ENCODE data around the gene PRR30. TPM values are rescaled to one million over a fixed set of nuclear protein-coding genes. Genes with fewer than 3 reads are reported as not detected.
A peak's percentile ranks its signal among the peaks of the same experiment; 100 is the strongest.

The PRR30 gene
- total RNA-seq, 1 experiment from 2014 or later: not detected

- no peak overlapping the region for H3K4me3 Mint-ChIP-seq (ENCODE audit: unreplicated experiment)
- no peaks in the 10 kb centered on the region for H3K27me3 Mint-ChIP-seq (ENCODE audit: insufficient read depth, unreplicated experiment)
- intact Hi-C loops (cut with micrococcal nuclease): no loop called here
- no peak overlapping the region for H3K27ac Mint-ChIP-seq (ENCODE audit: low read depth, unreplicated experiment)
- H3K9me3 Mint-ChIP-seq (ENCODE audit: unreplicated experiment): no peaks in the 10 kb centered on the region
- no peak for TF ChIP-seq CTCF (IDR thresholded peaks at IDR 0.05; ENCODE audit: unreplicated experiment)
- no peaks in the 10 kb centered on the region for H3K36me3 Mint-ChIP-seq (ENCODE audit: insufficient read depth, unreplicated experiment)
- POLR2A ChIA-PET: no interaction called here
- CTCF ChIA-PET: interaction anchor here (3.2 kb wide), 1 partner anchor 11 kb away, joined by 14 read pairs; no protein-coding TSS in a partner anchor
- BruUV-seq (replicated peaks): no TSS peak
- no peaks in the 10 kb centered on the region for H3K4me1 Mint-ChIP-seq (ENCODE audit: insufficient read depth, unreplicated experiment)
- DNase-seq (ENCODE audit: unreplicated experiment): no peak
Measured at GRCh38 chr2:27159271-27159670, 20.1 kb upstream of the PRR30 start.

- BruUV-seq (replicated peaks): no TSS peak
- intact Hi-C loops (cut with micrococcal nuclease): no loop called here
- H3K4me3 Mint-ChIP-seq (ENCODE audit: unreplicated experiment): no peak overlapping the region
Measured at GRCh38 chr2:27158468-27158867, 19.3 kb upstream of the PRR30 start.

GRCh38 chr2:27155069-27155520 lies 15.9 kb upstream of the PRR30 start:
- POLR2A ChIA-PET: no interaction called here
- TF ChIP-seq CTCF (IDR thresholded peaks at IDR 0.05; ENCODE audit: unreplicated experiment): no peak
- Mint-ChIP-seq H3K9me3 (ENCODE audit: unreplicated experiment) (no peaks in the 10 kb centered on the region), H3K36me3 (ENCODE audit: insufficient read depth, unreplicated experiment) (no peaks in the 10 kb centered on the region), H3K4me3 (ENCODE audit: unreplicated experiment) (no peak overlapping the region), H3K27me3 (ENCODE audit: insufficient read depth, unreplicated experiment) (no peaks in the 10 kb centered on the region), H3K4me1 (ENCODE audit: insufficient read depth, unreplicated experiment) (no peaks in the 10 kb centered on the region), H3K27ac (ENCODE audit: low read depth, unreplicated experiment) (no peak overlapping the region)
- intact Hi-C loops (cut with micrococcal nuclease): no loop called here
- BruUV-seq (replicated peaks): no TSS peak
- peak; percentile 25 for DNase-seq (ENCODE audit: unreplicated experiment)
- CTCF ChIA-PET: interaction anchor here (0.5 to 1.5 kb wide), 3 partner anchors 15 to 36 kb away, joined by 3 to 4 read pairs (median 3); no protein-coding TSS in a partner anchor

More at GRCh38 chr2:27158468-27158867, 19.3 kb upstream of the PRR30 start:
- no peak for TF ChIP-seq CTCF (IDR thresholded peaks at IDR 0.05; ENCODE audit: unreplicated experiment)
- H3K36me3 Mint-ChIP-seq (ENCODE audit: insufficient read depth, unreplicated experiment): no peaks in the 10 kb centered on the region
- no peaks in the 10 kb centered on the region for H3K4me1 Mint-ChIP-seq (ENCODE audit: insufficient read depth, unreplicated experiment)
- no peak overlapping the region for H3K27ac Mint-ChIP-seq (ENCODE audit: low read depth, unreplicated experiment)
- ChIA-PET CTCF (interaction anchor here (0.6 to 3.2 kb wide), 3 partner anchors 12 to 1601 kb away, joined by 3 to 14 read pairs (median 4); no protein-coding TSS in a partner anchor), POLR2A (interaction anchor here (0.6 kb wide), 1 partner anchor 24 kb away, joined by 4 read pairs; the partner anchor contains the start of gene PREB)
- no peak for DNase-seq (ENCODE audit: unreplicated experiment)
- no peaks in the 10 kb centered on the region for H3K27me3 Mint-ChIP-seq (ENCODE audit: insufficient read depth, unreplicated experiment)
- no peaks in the 10 kb centered on the region for H3K9me3 Mint-ChIP-seq (ENCODE audit: unreplicated experiment)

- Mint-ChIP-seq H3K4me3 (ENCODE audit: unreplicated experiment) (no peak overlapping the region), H3K4me1 (ENCODE audit: insufficient read depth, unreplicated experiment) (no peaks in the 10 kb centered on the region), H3K36me3 (ENCODE audit: insufficient read depth, unreplicated experiment) (no peaks in the 10 kb centered on the region), H3K27ac (ENCODE audit: low read depth, unreplicated experiment) (no peak overlapping the region), H3K9me3 (ENCODE audit: unreplicated experiment) (no peaks in the 10 kb centered on the region), H3K27me3 (ENCODE audit: insufficient read depth, unreplicated experiment) (no peaks in the 10 kb centered on the region)
- intact Hi-C loops (cut with micrococcal nuclease): no loop called here
- no peak for DNase-seq (ENCODE audit: unreplicated experiment)
- CTCF ChIA-PET: interaction anchor here (0.5 to 1.5 kb wide), 4 partner anchors 15 to 125 kb away, joined by 3 to 4 read pairs (median 4); no protein-coding TSS in a partner anchor
- no peak for TF ChIP-seq CTCF (IDR thresholded peaks at IDR 0.05; ENCODE audit: unreplicated experiment)
- POLR2A ChIA-PET: no interaction called here
- BruUV-seq (replicated peaks): no TSS peak
Measured at GRCh38 chr2:27154488-27154887, 15.3 kb upstream of the PRR30 start.
